HG03066 (cell line): Measurements from ENCODE around the gene ZNF497.
"Not testable (repeated sequence)": the region's sequence is repeated elsewhere in the genome, so short reads cannot be mapped to it uniquely, and the experiment has no call there.

Experiments used
- ATAC-seq: cut with Tn5 transposase; IDR thresholded peaks from one replicate; pipeline ENCODE4 v1.9.1; 2021; ENCODE audit warnings: low read depth; ENCODE audit not compliant: unreplicated experiment

ZNF497 gene

DNA sequence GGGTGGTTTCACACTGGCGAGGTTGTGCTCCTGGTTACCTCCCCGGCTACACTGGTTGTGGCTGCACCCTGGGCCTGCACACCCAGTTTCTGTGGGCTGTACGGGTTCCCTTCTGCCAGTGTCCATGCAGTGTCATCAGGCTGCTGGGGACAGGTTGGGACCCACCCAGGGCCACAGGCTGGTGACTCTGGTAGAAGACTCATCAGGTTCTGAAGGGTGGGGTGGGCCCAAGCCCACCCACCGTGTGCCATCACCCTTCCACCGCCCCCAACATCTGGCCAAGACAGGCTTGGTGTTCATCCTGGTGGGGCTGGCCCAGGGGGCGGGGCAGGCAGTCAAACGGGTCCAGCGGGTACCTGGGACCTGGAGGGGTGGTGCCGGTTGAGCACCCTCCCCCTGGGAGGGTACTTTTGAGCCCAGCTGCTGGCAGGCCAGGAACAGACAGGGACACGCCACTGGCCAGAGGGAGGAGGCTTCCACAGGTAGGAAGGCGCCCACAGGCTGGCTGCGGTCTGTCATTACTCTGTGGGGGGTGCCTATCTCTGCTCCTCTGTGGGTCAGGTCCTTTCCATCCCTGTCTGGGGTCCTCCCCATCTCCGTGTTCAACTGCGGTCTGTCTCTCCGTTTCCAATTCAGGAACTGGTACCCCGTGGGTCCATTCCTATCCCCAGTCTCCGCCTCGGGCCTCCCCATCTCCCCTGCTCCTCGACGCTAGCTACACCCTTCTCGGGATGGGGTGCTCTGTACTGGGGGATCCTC, 32.8 kb upstream of the ZNF497 start, which contains the start of gene RNF225:
Gene RNF225 (plus strand): TSS at position 437 of the 759 bp plus-strand sequence. CDS start 434 bp downstream, outside the sequence.
- no peak for ATAC-seq

DNA sequence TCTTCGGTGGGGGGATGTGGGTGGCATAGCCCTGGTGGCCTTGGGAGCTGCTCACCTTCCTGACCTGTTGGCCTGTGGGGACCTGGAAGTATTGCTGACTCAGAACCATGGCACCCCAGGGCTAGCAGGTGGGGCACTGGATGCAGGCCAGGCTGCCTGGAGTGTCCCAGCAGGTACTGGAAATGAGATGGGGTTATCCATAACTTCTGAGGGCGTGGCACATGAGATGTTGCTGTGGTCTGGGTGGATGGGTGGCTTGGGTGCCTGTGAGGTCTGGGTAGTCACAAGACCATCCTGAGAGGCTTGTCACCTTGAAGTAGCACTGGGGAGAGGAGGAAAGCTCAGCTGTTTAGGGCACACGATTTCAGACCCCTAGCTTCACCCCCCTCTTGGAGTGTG, 32.3 kb upstream of the ZNF497 start:
- no peak for ATAC-seq

DNA sequence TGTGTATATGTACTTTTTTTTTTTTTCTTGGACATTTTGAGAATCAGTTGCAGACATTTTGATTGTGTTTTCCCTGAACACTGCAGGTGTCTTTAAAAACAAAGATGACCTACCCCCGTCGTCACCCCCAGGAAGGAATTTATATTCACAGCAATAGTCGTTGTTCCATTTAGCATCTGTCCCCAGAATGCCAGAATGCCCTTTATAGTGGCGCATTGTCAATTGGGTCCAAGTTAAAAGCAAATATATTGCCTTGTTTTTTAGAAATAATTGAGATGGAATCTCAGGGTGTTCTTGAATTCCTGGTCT, 31.1 kb upstream of the ZNF497 start:
- no peak for ATAC-seq

DNA sequence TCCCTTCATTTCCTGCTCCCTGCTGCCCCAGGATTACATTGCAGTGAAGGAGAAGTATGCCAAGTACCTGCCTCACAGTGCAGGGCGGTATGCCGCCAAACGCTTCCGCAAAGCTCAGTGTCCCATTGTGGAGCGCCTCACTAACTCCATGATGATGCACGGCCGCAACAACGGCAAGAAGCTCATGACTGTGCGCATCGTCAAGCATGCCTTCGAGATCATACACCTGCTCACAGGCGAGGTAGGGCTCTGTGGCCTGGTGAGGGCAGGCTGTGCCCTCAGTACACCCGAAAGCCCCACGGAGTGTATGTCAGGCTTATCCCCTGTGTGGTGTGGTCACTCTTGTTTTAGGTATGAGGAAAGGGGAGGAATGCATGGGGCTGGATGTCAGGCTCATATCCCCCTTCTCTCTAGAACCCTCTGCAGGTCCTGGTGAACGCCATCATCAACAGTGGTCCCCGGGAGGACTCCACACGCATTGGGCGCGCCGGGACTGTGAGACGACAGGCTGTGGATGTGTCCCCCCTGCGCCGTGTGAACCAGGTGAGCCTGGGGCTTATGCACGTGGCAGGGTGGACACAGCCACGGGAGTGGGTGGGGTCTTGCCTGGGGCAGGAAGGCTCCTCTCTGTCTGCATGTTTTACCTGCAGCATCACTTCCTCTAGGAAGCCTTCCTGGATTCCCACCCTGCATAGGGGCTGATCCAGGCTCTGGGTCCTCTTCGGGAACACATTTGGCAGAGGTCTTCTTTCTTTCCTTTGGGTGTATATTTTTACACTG, 30.6 kb upstream of the ZNF497 start:
- ATAC-seq: no peak

DNA sequence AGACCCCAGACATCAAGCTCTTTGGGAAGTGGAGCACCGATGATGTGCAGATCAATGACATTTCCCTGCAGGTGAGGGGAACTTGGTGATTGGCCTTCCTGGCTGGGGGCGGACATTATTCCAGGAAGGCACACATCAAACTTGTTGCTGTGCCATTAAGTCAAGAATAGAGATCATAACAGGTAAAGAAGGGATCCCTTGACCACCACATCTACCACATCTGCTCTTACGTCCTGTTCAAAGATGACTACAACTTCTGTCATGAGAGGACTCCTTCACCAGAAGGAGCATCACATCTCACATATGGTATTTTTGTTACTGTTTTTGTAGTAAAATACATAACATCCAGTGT, 25.6 kb upstream of the ZNF497 start:
- ATAC-seq: no peak

DNA sequence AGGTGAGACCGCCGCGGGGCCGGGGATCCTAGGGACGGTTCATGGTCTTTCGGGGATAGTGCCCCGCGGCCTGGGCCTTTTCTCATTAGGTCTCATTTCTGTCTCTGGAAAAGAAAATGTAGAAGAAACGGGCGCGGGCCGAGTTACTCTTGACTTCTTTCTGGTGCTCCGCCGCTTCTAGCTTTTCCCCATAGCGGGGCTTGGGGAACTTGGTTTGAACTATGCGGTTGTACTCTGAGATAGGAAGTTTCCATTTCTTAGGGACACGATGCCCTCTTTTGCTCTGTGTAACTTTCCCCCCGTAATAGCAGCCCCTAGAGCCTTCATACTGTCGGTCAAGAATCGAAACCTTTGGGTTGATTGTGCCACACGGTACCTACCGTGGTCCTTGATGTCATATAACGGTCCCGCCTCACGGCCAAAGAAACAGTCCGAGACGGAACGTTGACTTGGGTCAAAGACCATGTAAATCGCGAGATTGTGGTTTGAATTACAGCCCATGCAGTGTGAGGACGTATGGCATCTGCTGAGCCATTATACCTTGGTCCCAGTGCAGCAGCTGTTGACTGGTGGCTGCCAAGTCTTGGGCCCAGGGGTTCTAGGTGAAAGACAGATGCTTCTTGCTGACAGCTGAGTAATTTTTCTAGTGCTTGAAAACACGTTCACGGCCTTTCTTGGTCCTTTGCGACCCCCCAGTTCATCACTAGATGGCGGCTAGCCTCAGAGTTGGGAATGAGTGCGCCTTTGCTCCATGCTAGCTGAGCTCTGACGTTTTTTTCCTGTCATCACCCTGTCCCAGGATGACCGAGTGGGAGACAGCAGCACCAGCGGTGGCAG, 25.0 kb upstream of the ZNF497 start:
- ATAC-seq: no peak

DNA sequence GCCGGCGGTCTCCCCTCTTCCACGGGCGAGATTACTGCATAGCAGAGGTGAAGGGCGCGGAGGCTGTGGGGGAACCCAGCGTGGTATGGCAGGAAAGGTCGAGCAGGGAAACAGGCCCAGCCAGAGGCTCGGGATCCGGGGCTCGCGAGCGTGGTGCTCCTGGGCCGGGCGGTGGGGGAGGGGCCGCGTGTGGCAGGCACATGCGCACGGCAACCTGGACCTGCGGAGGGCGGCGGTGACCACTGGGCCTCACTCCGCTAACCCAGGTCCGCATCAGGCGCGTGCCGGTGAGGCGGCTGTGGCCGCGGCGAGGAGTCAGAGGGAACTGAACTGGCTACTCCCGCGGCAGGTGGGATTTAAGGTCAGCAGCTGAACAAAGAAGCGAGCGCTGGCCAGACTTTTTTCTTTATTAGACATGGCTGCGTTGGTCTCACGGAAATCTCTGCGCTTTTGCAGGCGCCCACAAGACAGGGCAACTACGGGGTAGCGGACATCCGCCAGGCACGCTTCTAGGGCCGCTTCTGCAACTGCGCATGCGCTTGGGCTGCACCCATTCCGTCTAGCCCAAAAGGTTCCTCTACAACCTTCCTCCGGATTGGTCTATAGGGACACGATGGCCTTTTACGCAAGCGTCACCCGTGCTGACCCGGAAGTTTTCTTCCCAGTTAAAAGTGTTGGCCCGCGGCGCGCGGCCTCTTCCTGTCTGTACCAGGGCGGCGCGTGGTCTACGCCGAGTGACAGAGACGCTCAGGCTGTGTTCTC, 24.2 kb upstream of the ZNF497 start, which contains the start of gene RPS5:
Gene RPS5 (plus strand): TSS at position 694 of the 762 bp plus-strand sequence. CDS start 869 bp downstream, outside the sequence.
- peak; percentile 82 for ATAC-seq

DNA sequence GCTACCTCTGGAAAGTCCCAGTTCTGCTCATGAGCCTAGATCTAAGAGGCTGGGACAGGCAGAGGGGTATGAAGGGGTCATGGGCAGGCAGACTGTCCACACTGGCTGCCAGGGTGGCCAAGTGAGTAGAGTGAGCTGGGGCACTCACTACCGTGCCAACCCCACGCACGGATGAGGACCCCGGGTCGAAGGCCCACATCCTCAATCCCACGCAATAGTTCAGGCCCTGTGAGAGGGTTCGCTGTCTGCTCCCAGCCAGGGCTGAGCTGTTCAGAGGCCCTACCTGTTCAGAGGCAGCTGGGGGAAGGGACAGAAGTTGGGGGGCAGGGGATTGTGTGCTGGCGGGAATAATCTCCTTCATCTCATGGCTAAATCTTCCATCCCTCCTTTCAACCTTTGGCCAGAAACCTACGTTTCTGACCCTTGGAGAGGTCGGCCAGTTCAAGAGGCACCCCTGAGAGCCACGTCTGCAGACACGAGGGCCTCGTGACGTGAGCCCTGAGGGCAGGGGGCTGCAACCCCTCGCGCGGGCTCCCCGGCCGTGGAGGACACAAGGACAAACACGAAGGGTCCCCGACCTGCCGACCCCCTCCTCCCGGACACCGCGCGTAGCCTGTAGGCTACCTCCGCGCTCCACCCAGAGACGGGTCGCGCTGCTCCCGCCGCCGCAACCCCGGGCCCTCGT, 23.5 kb upstream of the ZNF497 start:
- ATAC-seq: peak; percentile 10

DNA sequence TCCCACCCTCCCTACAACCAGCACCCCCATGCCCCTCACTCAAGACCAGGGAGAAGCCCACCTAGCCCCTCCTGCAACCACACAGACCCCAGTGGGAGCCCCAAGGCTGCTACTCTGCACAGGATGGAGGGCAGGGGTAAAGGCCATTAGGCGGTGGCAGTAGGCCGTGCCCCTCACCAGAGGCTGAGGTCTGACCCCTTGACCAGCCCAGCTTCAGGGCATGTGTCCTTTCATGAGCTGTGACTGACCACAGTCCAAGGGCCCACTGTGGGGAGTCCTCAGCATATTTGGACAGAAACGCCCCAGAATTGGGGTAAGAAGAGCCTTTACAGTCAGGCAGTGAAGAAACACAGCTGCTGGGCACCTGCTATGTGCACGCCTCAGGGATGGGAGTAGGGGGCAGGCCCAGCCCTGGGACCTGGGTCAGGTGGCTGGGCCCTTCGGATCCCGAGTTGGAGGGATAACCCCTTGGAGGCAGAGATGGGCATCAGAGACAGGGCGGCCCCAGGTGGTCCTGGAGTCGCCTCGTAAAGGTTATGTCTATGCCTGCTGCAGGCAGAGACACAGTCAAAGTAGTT, 22.9 kb upstream of the ZNF497 start:
- ATAC-seq: no peak

DNA sequence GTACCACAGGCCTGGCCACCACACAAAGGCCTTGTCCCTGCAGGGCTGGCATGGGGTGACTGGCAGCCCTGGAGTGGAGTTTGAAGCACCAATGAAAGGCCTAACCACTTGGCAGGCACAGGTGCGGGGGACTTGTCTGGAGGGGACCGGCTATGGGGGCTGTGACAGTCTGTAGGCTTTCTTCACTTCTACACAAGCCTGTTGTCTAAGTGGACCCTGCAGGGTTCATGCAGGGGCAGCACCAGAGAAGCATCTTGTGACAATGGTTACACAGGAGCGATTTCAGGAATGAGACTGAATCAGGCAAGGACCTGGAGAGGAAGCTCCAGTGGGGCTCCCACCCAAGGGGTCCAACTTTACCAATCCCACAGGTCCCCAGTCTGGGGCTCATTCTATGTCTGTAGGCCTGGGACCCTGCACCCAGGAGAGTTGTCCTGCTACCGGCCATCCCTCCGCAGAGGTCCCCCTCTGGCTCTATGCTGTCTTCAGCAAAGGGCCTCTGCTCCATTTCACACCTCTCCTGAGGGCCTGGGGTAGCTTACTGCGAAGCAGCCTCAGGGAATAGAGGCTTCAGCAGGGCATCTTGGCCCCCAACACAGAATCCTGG, 20.5 kb upstream of the ZNF497 start:
- no peak for ATAC-seq

DNA sequence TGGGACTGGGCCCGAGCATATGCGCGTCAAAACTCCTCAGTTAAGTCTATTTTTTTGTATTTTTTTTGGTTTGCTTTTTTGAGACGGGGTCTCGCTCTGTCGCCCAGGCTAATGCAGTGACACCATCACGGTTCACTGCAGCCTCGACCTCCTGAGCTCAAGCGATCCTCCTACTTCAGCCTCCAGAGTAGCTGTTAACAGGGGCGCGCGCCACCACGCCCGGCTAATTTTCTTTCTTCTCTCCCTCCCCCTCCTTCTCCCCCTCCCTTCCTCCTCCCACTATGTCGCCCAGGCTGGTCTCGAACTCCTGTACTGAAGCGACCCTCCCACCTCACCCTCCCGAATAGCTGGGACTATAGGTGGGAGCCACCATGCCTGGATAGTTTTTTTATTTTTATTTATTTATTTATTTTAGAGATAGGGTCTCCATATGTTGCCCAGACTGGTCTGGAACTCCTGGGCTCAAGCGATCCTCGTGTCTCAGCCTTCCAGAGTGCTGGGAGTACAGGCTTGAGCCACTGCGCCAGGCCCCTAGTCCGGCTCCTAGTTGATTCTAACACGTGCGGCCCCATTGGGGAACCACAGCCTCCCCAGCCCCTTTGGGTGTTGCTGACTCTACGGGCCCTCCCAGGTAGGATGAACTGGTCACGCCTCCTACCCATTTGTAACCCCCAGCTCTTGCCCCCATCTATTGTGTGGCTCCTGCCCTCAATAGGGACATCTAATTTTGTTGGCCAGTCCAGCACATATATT, 19.1 kb upstream of the ZNF497 start:
- ATAC-seq: no peak

DNA sequence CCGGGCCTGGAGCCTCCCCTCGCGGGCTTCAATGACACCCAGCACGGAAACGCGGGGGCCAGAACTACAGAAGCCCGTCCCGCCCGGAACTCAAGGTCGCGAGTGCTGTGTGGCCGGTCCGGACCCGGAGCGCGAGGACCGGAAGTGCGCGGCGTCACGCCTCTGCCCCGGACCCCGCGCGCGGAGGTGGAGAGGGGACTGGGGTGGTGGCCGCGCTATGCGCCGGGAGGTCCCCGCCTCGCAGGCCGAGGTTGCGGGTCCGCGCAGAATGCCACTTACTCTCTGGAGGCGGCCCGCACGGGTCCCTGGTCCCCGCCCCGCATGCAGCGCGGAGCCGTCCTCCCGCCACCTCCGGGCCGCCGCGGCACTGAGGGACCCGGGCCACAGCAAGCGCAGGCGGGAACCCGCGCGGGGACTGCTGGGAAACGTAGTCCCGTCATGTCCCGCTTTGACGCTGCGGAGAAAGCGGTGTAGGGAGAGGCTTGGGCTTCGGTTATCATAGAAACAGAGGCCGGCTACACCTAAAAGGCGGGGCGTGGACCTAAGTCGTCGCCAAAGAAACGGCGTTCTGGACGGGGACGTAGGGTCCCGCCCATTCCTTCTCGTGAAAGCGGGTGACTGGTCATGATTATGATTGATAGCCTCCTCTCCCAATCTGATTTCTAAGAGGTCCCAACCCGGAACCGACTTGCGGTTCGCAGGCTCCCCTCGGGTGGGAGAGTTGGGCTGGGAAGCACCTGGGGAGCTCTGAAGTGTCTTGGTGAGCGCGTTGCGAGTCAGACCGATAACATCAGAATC, 18.3 kb upstream of the ZNF497 start, which contains the start of gene ZNF837:
Gene ZNF837 (minus strand): TSS at position 369 of the 798 bp plus-strand sequence. CDS start 11,698 bp downstream, outside the sequence.
- peak; percentile 85 for ATAC-seq

DNA sequence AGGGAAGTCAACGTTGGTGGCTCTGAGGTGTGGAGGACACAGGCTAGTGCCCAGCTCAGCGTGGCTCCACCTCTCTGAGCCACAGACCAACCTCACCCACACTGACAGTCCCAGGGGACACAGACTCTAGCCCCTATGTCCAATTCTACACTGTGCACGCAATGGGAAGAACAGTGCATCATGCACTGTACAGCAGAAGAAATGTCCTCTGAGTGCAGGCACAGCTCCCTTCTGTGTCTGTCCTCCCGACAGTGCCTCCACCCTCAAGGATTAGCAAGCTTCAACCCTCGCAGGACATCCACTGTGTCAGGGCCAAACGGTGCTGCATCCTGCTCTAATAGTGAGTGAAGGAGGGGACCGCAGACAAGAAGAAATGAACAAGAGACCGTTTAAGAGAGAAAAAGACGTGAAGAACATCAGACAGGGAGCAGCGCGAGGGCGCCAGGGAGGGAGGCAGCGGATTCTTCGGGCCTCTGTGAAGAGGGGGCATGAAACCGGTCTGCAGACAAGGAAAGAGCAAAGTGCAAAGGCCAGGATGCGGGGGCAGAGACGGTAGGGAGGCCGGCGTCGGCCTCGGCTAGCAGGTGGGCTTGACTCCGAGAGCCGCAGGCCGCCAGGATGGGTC, 17.6 kb upstream of the ZNF497 start:
- no peak for ATAC-seq

DNA sequence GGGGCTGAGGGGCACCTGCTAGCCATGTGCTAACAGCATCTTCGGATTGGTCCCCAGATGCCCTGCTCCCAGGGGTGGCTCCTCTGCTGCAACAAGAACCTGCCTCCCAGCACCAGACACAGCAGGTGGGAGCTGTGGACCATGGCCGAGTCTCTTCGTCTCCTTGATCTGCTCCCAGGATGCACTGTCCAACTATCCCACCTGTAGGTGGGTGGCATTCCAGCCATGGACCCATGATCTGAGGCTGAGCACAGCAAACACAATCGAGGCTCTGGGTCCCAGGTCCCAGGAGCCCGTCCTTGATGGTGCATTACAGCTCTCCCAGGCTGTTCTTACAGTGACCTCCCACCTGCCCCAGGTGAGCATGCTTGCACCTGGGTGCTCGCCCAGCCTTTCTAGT, 16.7 kb upstream of the ZNF497 start:
- no peak for ATAC-seq

DNA sequence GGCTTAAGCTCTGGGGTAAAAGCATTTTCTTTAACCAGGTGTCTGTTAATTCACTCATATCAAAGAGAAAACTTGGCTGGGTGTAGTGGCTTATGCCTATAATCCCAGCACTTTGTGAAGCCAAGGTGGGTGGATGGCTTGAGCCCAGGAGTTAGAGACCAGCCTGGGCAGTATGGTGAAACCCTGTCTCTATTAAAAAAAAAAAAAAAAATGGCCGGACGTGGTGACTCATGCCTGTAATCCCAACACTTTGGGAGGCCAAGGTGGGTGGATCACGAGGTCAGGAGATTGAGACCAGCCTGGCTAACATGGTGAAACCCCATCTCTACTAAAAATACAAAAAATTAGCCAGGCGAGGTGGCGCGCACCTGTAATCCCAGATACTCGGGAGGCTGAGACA, 14.2 kb upstream of the ZNF497 start:
- not testable (repeated sequence) for ATAC-seq

DNA sequence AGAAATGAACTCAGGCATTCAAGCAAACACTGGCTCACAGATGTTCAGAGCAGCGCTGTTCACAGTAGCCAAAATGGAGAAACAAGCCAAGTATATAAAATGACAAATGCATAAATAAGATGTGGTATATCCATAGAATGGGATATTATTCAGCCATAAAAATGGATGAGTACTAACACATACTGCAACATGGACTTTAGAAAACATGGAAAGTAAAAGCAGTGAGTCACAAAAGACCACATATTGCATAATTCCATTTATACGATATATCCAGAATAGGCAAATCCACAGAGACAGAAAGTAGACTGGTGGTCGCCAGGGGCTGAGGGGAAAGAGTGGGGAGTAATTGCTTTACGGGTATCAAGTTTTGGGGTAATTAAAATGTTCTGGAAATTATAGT, 11.6 kb upstream of the ZNF497 start:
- no peak for ATAC-seq
